DND-41 (cell line): ENCODE data around the gene SNTG2.

Source experiments
- ATAC-seq: fragments of 200-7000 bp; cut with Tn5 transposase; 3 replicates; pipeline ENCODE4 v1.9.1; 2021; ENCODE audit warnings: low read depth; ENCODE audit not compliant: insufficient read depth
- DNase-seq: peaks from one replicate; pipeline ENCODE4 v3.0.0-alpha.2; 2020
- H2AFZ ChIP-seq: 2 replicates; pipeline ENCODE4 v1.6.0; 2012; ENCODE audit warnings: low read depth, low read length
- H3K27ac ChIP-seq: 2 replicates; pipeline ENCODE4 v1.5.1; 2012; ENCODE audit warnings: low read length, inconsistent platforms
- H3K27me3 ChIP-seq: fragments of 200-600 bp; sonication (generic); 2 replicates; pipeline ENCODE4 v1.6.0; 2012; ENCODE audit warnings: low read length, mild to moderate bottlenecking, inconsistent platforms; ENCODE audit not compliant: insufficient read depth, poor library complexity
- H3K36me3 ChIP-seq: 2 replicates; pipeline ENCODE4 v1.5.1; 2012; ENCODE audit warnings: low read length, inconsistent platforms; ENCODE audit not compliant: insufficient read depth
- H3K4me1 ChIP-seq: 2 replicates; pipeline ENCODE4 v1.5.1; 2012; ENCODE audit warnings: mild to moderate bottlenecking, low read length; ENCODE audit not compliant: insufficient read depth
- H3K4me2 ChIP-seq: 2 replicates; pipeline ENCODE4 v1.6.0; 2012; ENCODE audit warnings: mild to moderate bottlenecking, moderate library complexity, low read length, inconsistent platforms; ENCODE audit not compliant: insufficient read depth
- H3K4me3 ChIP-seq, 2 experiments: fragments of 200-600 bp in 1 of 2; shearing (Covaris generic) in 1 of 2; 2 replicates each; pipeline ENCODE4 v1.5.1; 2012 to 2016; ENCODE audit warnings: inconsistent platforms in 2 of 2, low read length in 2 of 2, mild to moderate bottlenecking in 2 of 2, low read depth in 1 of 2, moderate library complexity in 1 of 2
- H3K79me2 ChIP-seq: 2 replicates; pipeline ENCODE4 v1.6.0; 2012; ENCODE audit warnings: low read length, inconsistent platforms; ENCODE audit not compliant: insufficient read depth
- H3K9ac ChIP-seq: 2 replicates; pipeline ENCODE4 v1.6.0; 2012; ENCODE audit warnings: low read depth, mild to moderate bottlenecking, inconsistent platforms, low read length, moderate library complexity
- H3K9me3 ChIP-seq: 2 replicates; pipeline ENCODE4 v1.5.1; 2012; ENCODE audit warnings: low read length, moderate library complexity, mild to moderate bottlenecking, inconsistent platforms; ENCODE audit not compliant: insufficient read depth, severe bottlenecking
- H4K20me1 ChIP-seq: 2 replicates; pipeline ENCODE4 v1.6.0; 2012; ENCODE audit warnings: low read length; ENCODE audit not compliant: insufficient read depth
- CTCF ChIP-seq: IDR thresholded peaks from 2 replicates; pipeline ENCODE4 v1.5.1; 2012; ENCODE audit warnings: borderline replicate concordance, low read length, moderate library complexity, mild to moderate bottlenecking; ENCODE audit not compliant: poor library complexity, severe bottlenecking; ENCODE audit errors: extremely low read depth
- EZH2 ChIP-seq: IDR thresholded peaks from 3 replicates; pipeline ENCODE4 v1.6.1; 2012; ENCODE audit warnings: borderline replicate concordance, low read depth, mild to moderate bottlenecking, moderate library complexity, low read length, inconsistent platforms; ENCODE audit not compliant: severe bottlenecking

Gene SNTG2

GRCh38 chr2:925309-925708 is 25.3 kb upstream of the SNTG2 start:
- no peak overlapping the region for H3K4me2 ChIP-seq
- DNase-seq (no peak), ATAC-seq (no peak)
- no peak overlapping the region for H2AFZ ChIP-seq
- H3K4me3 ChIP-seq, result no peak overlapping the region
- TF ChIP-seq EZH2 (no peak), CTCF (no peak)
- no peaks in the 10 kb centered on the region for H3K79me2 ChIP-seq
- no peaks in the 10 kb centered on the region for H3K9me3 ChIP-seq
- H4K20me1 ChIP-seq, result no peaks in the 10 kb centered on the region
- no peaks in the 10 kb centered on the region for H3K4me1 ChIP-seq
- H3K9ac ChIP-seq, result no peak overlapping the region
- H3K27me3 ChIP-seq, result no peaks in the 10 kb centered on the region
- H3K36me3 ChIP-seq, result no peaks in the 10 kb centered on the region
- no peak overlapping the region for H3K27ac ChIP-seq

- no peak overlapping the region for H2AFZ ChIP-seq
- no peak overlapping the region for H3K4me2 ChIP-seq
- H3K27me3 ChIP-seq, result no peaks in the 10 kb centered on the region
- ATAC-seq, result no peak
- no peak overlapping the region for H3K4me3 ChIP-seq
- H4K20me1 ChIP-seq, result no peaks in the 10 kb centered on the region
- H3K79me2 ChIP-seq, result no peaks in the 10 kb centered on the region
- no peaks in the 10 kb centered on the region for H3K36me3 ChIP-seq
- no peaks in the 10 kb centered on the region for H3K9me3 ChIP-seq
- H3K4me1 ChIP-seq, result no peaks in the 10 kb centered on the region
- no peak overlapping the region for H3K9ac ChIP-seq
- no peak for DNase-seq
- TF ChIP-seq CTCF (no peak), EZH2 (no peak)
- no peak overlapping the region for H3K27ac ChIP-seq
These were observed 24.9 kb upstream of the SNTG2 start for GRCh38 chr2:925711-926110.

- DNase-seq, result no peak
- no peaks in the 10 kb centered on the region for H3K27me3 ChIP-seq
- no peak overlapping the region for H2AFZ ChIP-seq
- H3K4me3 ChIP-seq, result no peak overlapping the region
- ATAC-seq, result no peak
- H4K20me1 ChIP-seq, result no peaks in the 10 kb centered on the region
- H3K9me3 ChIP-seq, result no peaks in the 10 kb centered on the region
- no peaks in the 10 kb centered on the region for H3K36me3 ChIP-seq
- H3K79me2 ChIP-seq, result no peaks in the 10 kb centered on the region
- H3K4me2 ChIP-seq, result no peak overlapping the region
- TF ChIP-seq EZH2 (no peak), CTCF (no peak)
- no peak overlapping the region for H3K27ac ChIP-seq
- no peaks in the 10 kb centered on the region for H3K4me1 ChIP-seq
- H3K9ac ChIP-seq, result no peak overlapping the region
These were observed 24.3 kb upstream of the SNTG2 start for GRCh38 chr2:926259-926793.

- Histone ChIP-seq H3K9me3 (no peaks in the 10 kb centered on the region), H3K79me2 (no peaks in the 10 kb centered on the region), H3K4me1 (no peaks in the 10 kb centered on the region), H3K27ac (no peak overlapping the region), H3K9ac (no peak overlapping the region), H4K20me1 (no peaks in the 10 kb centered on the region), H3K36me3 (no peaks in the 10 kb centered on the region), H3K4me3 (no peak overlapping the region), H3K27me3 (no peaks in the 10 kb centered on the region), H3K4me2 (no peak overlapping the region), H2AFZ (no peak overlapping the region)
- ATAC-seq, result no peak
- TF ChIP-seq EZH2 (no peak), CTCF (no peak)
- DNase-seq, result no peak
These were observed 23.8 kb upstream of the SNTG2 start for GRCh38 chr2:926896-927295.
